Breast epithelium (tissue), 4 donors: ENCODE measurements around the gene RPS16. TPM values are rescaled to one million over a fixed set of nuclear protein-coding genes. Genes with fewer than 3 reads are reported as not detected.

Experiments
- DNase-seq, 2 donors: peaks; one replicate each; pipeline ENCODE4 v3.0.0-alpha.2; 2019; ENCODE audit warnings: low spot score in 2 of 2
- H3K27ac ChIP-seq, 2 donors: fragments of 200-600 bp; sonication (generic) in 1 of 2; one replicate each; pipeline ENCODE4 v1.5.1; 2016 to 2019; ENCODE audit warnings: mild to moderate bottlenecking in 1 of 2
- H3K27me3 ChIP-seq, 2 donors: fragments of 200-600 bp; sonication (generic) in 1 of 2; one replicate each; pipeline versions ENCODE4 v1.5.1 to v1.6.0; 2017 to 2019; ENCODE audit warnings: control low read depth in 1 of 2, mild to moderate bottlenecking in 1 of 2
- H3K36me3 ChIP-seq: fragments of 200-600 bp; one replicate; pipeline ENCODE4 v1.5.1; 2019
- H3K4me1 ChIP-seq, 2 donors: fragments of 200-600 bp; sonication (generic); one replicate each; pipeline ENCODE4 v1.5.1; 2016 to 2019; ENCODE audit warnings: control low read depth in 1 of 2
- H3K4me3 ChIP-seq, 3 donors: fragments of 200-600 bp; sonication (generic); 1 replicate in 2 of 3; 2 replicates in 1 of 3; pipeline ENCODE4 v1.5.1; 2016 to 2019; ENCODE audit warnings: mild to moderate bottlenecking in 3 of 3, moderate library complexity in 2 of 3
- H3K9me3 ChIP-seq, 2 donors: fragments of 200-600 bp; sonication (generic) in 1 of 2; one replicate each; pipeline ENCODE4 v1.5.1; 2016 to 2019; ENCODE audit warnings: control low read depth in 1 of 2
- POLR2A ChIP-seq: fragments of 450-650 bp; IDR thresholded peaks from one replicate; pipeline ENCODE4 v1.6.1; 2016; ENCODE audit warnings: antibody characterized with exemption, mild to moderate bottlenecking, moderate library complexity
- POLR2AphosphoS5 ChIP-seq, 3 donors: sonication (generic); formaldehyde crosslinking; IDR thresholded peaks; one replicate each; pipeline ENCODE4 v1.6.1; 2017; ENCODE audit warnings: antibody characterized with exemption in 3 of 3
- intact Hi-C: fragments of 100-400 bp; cut with DNase I; formaldehyde crosslinking; loops from one replicate; pipeline ENCODE4 v1.15.1; 2023; ENCODE audit warnings: low total_unique reads
- total RNA-seq, 3 donors: library from RNA; depleted of rRNA; stranded (reverse); fragments of >200 nt; gene quantifications; one replicate each; pipeline ENCODE4 v1.1.0, GENCODE V29; 2016
- TF ChIP-seq, protein P1 (sequence below), 3 donors: fragments of 450-650 bp; IDR thresholded peaks; one replicate each; pipeline ENCODE4 v1.5.1; 2016 to 2017; ENCODE audit warnings: antibody characterized with exemption in 3 of 3, mild to moderate bottlenecking in 3 of 3, moderate library complexity in 3 of 3

Gene RPS16
- total RNA-seq, 3 donors from 2014 or later: 1,681 to 3,245 (median 1,756) TPM

DNA sequence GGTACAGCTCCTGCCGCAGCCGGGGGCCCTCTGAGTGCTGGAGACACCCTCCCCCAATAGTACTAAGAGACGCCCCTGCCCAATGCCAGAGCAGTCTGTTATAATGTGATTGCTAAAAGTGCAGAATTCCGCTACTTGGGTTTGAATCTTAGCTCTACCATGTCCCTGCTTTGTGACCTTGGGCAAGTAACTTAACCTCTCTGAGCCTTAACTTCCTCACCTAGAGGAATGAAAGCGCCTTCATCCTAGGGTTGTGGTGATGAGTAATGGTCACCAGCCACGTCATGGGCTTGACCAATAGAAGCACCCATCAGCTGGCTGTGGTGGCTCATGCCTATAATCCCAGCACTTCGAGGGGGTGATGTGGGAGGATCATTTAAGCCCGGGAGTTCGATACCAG lies 16.7 kb downstream of the RPS16 start:
- H3K9me3 ChIP-seq: no peaks in the 10 kb centered on the region
- H3K27ac ChIP-seq: no peak overlapping the region
- DNase-seq: no peak
- no peaks in the 10 kb centered on the region for H3K4me1 ChIP-seq
- H3K4me3 ChIP-seq: no peak overlapping the region
- H3K36me3 ChIP-seq: no peaks in the 10 kb centered on the region
- TF ChIP-seq POLR2AphosphoS5 (IDR thresholded peaks at IDR 0.05) (no peak), POLR2A (no peak)
- TF ChIP-seq, protein P1, sequence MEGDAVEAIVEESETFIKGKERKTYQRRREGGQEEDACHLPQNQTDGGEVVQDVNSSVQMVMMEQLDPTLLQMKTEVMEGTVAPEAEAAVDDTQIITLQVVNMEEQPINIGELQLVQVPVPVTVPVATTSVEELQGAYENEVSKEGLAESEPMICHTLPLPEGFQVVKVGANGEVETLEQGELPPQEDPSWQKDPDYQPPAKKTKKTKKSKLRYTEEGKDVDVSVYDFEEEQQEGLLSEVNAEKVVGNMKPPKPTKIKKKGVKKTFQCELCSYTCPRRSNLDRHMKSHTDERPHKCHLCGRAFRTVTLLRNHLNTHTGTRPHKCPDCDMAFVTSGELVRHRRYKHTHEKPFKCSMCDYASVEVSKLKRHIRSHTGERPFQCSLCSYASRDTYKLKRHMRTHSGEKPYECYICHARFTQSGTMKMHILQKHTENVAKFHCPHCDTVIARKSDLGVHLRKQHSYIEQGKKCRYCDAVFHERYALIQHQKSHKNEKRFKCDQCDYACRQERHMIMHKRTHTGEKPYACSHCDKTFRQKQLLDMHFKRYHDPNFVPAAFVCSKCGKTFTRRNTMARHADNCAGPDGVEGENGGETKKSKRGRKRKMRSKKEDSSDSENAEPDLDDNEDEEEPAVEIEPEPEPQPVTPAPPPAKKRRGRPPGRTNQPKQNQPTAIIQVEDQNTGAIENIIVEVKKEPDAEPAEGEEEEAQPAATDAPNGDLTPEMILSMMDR (IDR thresholded peaks at IDR 0.05): no peak
- no peaks in the 10 kb centered on the region for H3K27me3 ChIP-seq
- intact Hi-C loops: no loop called here

DNA sequence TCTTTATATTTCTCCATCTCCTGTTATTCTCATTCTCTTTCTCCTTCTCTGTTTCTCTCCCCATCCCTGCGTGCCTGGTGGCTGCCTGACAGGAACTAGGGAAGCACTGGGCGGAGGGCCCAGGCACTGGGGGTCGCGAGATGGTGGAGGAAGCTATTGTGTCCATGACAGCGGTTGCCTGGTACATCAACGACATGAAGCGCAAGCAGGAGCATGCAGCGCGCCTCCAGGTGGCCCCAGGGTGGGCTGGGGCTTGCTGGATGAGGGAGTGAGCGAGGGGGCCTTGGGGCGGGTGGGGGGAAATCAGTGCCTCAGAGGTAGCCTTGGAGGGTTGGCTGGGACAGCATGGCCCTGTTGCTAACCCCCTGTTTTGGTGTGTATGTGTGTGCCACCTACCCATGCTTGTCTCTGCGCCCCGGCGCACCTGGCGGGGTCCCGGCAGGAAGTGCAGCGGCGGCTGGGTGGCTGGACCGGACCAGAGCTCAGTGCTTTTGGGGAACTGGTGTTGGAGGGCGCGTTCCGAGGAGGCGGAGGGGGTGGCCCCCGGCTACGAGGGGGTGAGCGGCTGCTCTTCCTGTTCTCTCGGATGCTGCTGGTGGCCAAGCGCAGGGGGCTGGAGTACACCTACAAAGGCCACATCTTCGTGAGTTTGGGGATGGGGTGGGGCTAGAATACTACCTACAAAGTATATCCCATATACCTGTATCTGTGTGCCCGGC lies 18.1 kb downstream of the RPS16 start:
- intact Hi-C loops: no loop called here
- no peak overlapping the region for H3K4me3 ChIP-seq
- H3K9me3 ChIP-seq: no peaks in the 10 kb centered on the region
- no peak for DNase-seq
- H3K27ac ChIP-seq: peak overlapping the region in 1 of 2 donors; percentile 3
- no peaks in the 10 kb centered on the region for H3K27me3 ChIP-seq
- no peaks in the 10 kb centered on the region for H3K4me1 ChIP-seq
- H3K36me3 ChIP-seq: no peaks in the 10 kb centered on the region
- TF ChIP-seq POLR2A (no peak), POLR2AphosphoS5 (IDR thresholded peaks at IDR 0.05) (no peak)
- TF ChIP-seq, protein P1 (IDR thresholded peaks at IDR 0.05): no peak

DNA sequence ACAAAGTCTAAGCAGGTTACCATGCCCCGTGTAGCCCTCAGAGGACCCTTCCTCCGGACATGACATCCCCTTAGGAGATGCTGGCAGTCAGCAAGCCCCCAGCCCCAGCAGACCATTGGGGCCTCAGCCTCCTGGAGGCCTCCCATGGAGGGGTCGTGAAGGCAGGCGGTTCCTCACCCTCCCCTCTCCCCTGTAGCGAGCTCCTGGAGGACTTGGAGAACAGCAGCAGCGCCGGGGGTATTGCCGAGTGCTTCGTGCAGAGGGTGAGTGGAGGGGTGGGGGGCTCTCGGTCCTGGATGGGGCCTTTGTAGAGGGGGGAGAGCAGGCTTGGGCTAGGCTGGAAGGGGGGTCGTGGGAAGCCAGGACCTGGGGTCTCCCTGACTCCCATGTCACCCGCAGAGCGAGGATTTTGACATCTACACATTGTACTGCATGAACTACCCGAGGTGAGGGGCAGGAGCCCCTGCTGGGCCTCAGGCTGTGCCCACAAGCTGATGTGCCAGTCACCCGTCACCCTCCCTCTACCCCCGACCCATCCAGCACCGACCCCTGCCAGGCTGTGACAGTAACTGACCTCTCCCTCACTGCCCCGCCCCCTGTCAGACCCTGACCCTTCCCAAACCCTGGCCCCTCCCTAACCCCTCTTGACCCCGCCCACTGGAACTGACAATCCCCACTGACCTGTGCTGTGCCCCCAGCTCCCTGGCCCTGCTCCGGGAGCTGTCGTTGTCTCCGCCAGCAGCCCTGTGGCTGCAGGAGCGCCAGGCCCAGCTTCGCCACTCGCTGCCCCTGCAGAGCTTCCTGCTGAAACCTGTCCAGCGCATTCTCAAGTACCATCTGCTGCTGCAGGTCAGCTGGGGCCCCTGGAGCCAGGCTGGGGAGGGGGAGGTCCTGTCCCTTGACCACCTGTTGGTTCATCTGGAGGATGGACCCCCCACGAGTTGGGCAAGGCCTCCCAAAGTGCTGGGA lies 19.3 kb downstream of the RPS16 start:
- intact Hi-C loops: no loop called here
- H3K36me3 ChIP-seq: no peaks in the 10 kb centered on the region
- TF ChIP-seq, protein P1 (IDR thresholded peaks at IDR 0.05): no peak
- TF ChIP-seq POLR2A (no peak), POLR2AphosphoS5 (IDR thresholded peaks at IDR 0.05) (no peak)
- H3K9me3 ChIP-seq: no peaks in the 10 kb centered on the region
- H3K4me1 ChIP-seq: no peaks in the 10 kb centered on the region
- H3K27me3 ChIP-seq: no peaks in the 10 kb centered on the region
- peak overlapping the region in 1 of 3 donors; percentile 98 for H3K4me3 ChIP-seq
- no peak for DNase-seq
- peak overlapping the region; percentile 5 to 100 for H3K27ac ChIP-seq

DNA sequence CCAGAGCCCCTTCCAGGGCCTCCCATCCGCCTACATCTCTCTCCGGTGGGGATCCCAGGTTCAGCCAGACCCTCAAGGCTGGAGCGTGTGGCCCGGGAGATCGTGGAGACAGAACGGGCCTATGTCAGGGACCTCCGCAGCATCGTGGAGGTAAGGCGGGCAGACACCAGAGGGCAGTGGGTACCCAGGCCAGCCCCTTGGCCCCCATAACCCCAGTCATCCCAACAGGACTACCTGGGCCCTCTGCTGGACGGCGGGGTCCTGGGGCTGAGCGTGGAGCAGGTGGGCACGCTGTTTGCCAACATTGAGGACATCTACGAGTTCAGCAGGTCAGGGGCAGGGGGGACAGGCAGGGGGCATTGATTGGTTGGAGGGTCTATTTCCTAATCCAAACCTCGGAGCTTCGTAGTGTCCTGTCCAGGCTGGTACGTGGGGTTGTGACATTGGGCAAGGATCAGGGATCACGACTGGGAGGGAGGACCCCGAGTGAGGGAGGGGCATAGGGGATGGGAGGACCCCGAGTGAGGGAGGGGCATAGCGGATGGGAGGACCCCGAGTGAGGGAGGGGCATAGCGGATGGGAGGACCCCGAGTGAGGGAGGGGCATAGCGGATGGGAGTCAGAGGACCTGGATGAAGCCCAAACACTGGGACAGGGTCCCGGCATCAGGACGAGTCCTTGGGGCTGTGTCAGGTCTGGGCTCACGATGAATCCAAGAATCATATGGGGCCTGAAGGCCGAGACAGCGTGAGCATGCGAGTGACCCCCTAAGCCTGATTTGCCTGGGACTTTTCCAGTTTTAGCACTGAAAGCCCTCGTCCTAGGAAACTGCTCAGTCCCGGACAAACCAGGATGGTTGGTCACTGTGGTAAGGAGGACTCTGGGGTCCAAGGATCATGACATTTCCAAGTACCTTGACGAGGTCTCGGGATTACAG lies 20.4 kb downstream of the RPS16 start:
- Histone ChIP-seq H3K36me3 (no peaks in the 10 kb centered on the region), H3K27me3 (no peaks in the 10 kb centered on the region), H3K4me3 (peak overlapping the region in 2 of 3 donors; percentile 81 to 98), H3K4me1 (no peaks in the 10 kb centered on the region), H3K9me3 (no peaks in the 10 kb centered on the region), H3K27ac (peak overlapping the region; percentile 25 to 100)
- TF ChIP-seq POLR2A: no peak
- TF ChIP-seq POLR2AphosphoS5 (IDR thresholded peaks at IDR 0.05): no peak
- TF ChIP-seq, protein P1 (IDR thresholded peaks at IDR 0.05): no peak
- intact Hi-C loops: no loop called here
- no peak for DNase-seq
